Astrocyte of the spinal cord (primary cell): ENCODE results near the gene CD96.

ENCODE experiments used
- DNase-seq: peaks from one replicate; pipeline ENCODE4 v3.0.0; 2011; ENCODE audit warnings: low read depth, low spot score
- H3K4me3 ChIP-seq: 2 replicates; pipeline ENCODE4 v1.5.1; 2011; ENCODE audit warnings: low read depth, mild to moderate bottlenecking, low read length, moderate library complexity
- CTCF ChIP-seq: IDR thresholded peaks from 2 replicates; pipeline ENCODE4 v1.5.1; 2012; ENCODE audit warnings: low read depth, mild to moderate bottlenecking, low read length, inconsistent platforms
- in situ Hi-C: cut with HindIII; loops from 2 replicates; pipeline ENCODE4 v1.10.0; 2017; ENCODE audit warnings: low sequenced_read_pairs

Gene CD96

GRCh38 chr3:111610612-111611054 lies 68.6 kb downstream of the CD96 start:
- in situ Hi-C loops, result no loop called here
- TF ChIP-seq CTCF, result no peak
- DNase-seq, result no peak
- no peak overlapping the region for H3K4me3 ChIP-seq

GRCh38 chr3:111613294-111613693 lies 71.3 kb downstream of the CD96 start:
- no peak overlapping the region for H3K4me3 ChIP-seq
- no peak for DNase-seq
- no peak for TF ChIP-seq CTCF
- in situ Hi-C loops, result no loop called here

GRCh38 chr3:111615880-111616279 lies 73.9 kb downstream of the CD96 start:
- H3K4me3 ChIP-seq, result no peak overlapping the region
- TF ChIP-seq CTCF, result no peak
- in situ Hi-C loops, result no loop called here
- no peak for DNase-seq

- no peak for DNase-seq
- in situ Hi-C loops, result no loop called here
- H3K4me3 ChIP-seq, result no peak overlapping the region
- TF ChIP-seq CTCF, result no peak
These were observed 74.6 kb downstream of the CD96 start for GRCh38 chr3:111616417-111617105.

- in situ Hi-C loops, result no loop called here
- DNase-seq, result no peak
These were observed 75.4 kb downstream of the CD96 start for GRCh38 chr3:111617406-111617805.

GRCh38 chr3:111617912-111618601 lies 76.1 kb downstream of the CD96 start:
- no peak for TF ChIP-seq CTCF
- no peak for DNase-seq
- in situ Hi-C loops, result no loop called here
- no peak overlapping the region for H3K4me3 ChIP-seq

More at GRCh38 chr3:111617406-111617805, 75.4 kb downstream of the CD96 start:
- H3K4me3 ChIP-seq, result no peak overlapping the region
- no peak for TF ChIP-seq CTCF
